GM10266 (cell line): Measurements from ENCODE around the gene TMEM233.

Experiments used
- DNase-seq: peaks from one replicate; pipeline ENCODE4 v3.0.0; 2012; ENCODE audit errors: extremely low spot score
- CTCF ChIP-seq: IDR thresholded peaks from 2 replicates; pipeline ENCODE4 v1.5.1; 2012; ENCODE audit warnings: mild to moderate bottlenecking, low read depth; ENCODE audit not compliant: control insufficient read depth, insufficient read depth; ENCODE audit errors: missing control alignments

The TMEM233 gene

GRCh38 chr12:119673634-119674033, 80.1 kb downstream of the TMEM233 start:
- no peak for TF ChIP-seq CTCF
- DNase-seq, result no peak

- no peak for DNase-seq
- no peak for TF ChIP-seq CTCF
Measured at GRCh38 chr12:119674560-119674959, 81.0 kb downstream of the TMEM233 start.

- no peak for DNase-seq
- TF ChIP-seq CTCF, result no peak
Measured at GRCh38 chr12:119676022-119676421, 82.4 kb downstream of the TMEM233 start.

- peak; percentile 6 for TF ChIP-seq CTCF
- DNase-seq, result no peak
Measured at GRCh38 chr12:119676573-119676972, 83.0 kb downstream of the TMEM233 start.

- DNase-seq, result no peak
- TF ChIP-seq CTCF, result no peak
Measured at GRCh38 chr12:119678459-119678858, 84.9 kb downstream of the TMEM233 start.

GRCh38 chr12:119679081-119679480, 85.5 kb downstream of the TMEM233 start:
- no peak for DNase-seq
- TF ChIP-seq CTCF, result no peak

GRCh38 chr12:119679490-119679889, 85.9 kb downstream of the TMEM233 start:
- no peak for DNase-seq
- TF ChIP-seq CTCF, result no peak

GRCh38 chr12:119681111-119681510, 87.5 kb downstream of the TMEM233 start:
- TF ChIP-seq CTCF, result no peak
- no peak for DNase-seq
